Suppressor macrophage treated with lipopolysaccharide for 4 hours (primary cell): ENCODE measurements around the gene PHLDB1.
"Not testable (repeated sequence)": the region's sequence is repeated elsewhere in the genome, so short reads cannot be mapped to it uniquely, and the experiment has no call there.

ENCODE experiments used
- DNase-seq: peaks from one replicate; pipeline ENCODE4 v3.0.0-alpha.2; 2020

The PHLDB1 gene

GRCh38 chr11:118661425-118662301, 54.2 kb downstream of the PHLDB1 start:
- DNase-seq: no peak

- no peak for DNase-seq
These were observed 55.2 kb downstream of the PHLDB1 start for GRCh38 chr11:118662401-118663271.

- DNase-seq: no peak
These were observed 56.0 kb downstream of the PHLDB1 start for GRCh38 chr11:118663381-118663780.

- no peak for DNase-seq
These were observed 56.5 kb downstream of the PHLDB1 start for GRCh38 chr11:118663902-118664301.

GRCh38 chr11:118666371-118666770, 59.0 kb downstream of the PHLDB1 start:
- DNase-seq: no peak

- DNase-seq: no peak
These were observed 62.6 kb downstream of the PHLDB1 start for GRCh38 chr11:118670063-118670462.

GRCh38 chr11:118671254-118671653, 63.8 kb downstream of the PHLDB1 start:
- no peak for DNase-seq

- peak; percentile 39 for DNase-seq
These were observed 65.4 kb downstream of the PHLDB1 start for GRCh38 chr11:118672846-118673245.

- DNase-seq: no peak
These were observed 66.1 kb downstream of the PHLDB1 start for GRCh38 chr11:118673361-118674081.

- no peak for DNase-seq
These were observed 66.6 kb downstream of the PHLDB1 start for GRCh38 chr11:118674082-118674435.

- DNase-seq: no peak
These were observed 70.6 kb downstream of the PHLDB1 start for GRCh38 chr11:118677977-118678376.

GRCh38 chr11:118678908-118679307, 71.5 kb downstream of the PHLDB1 start:
- not testable (repeated sequence) for DNase-seq

GRCh38 chr11:118679483-118679882, 72.1 kb downstream of the PHLDB1 start, which contains the start of gene TREH:
TREH (minus strand) TSS chr11:118679650; CDS start chr11:118679627, 23 bp downstream.
- no peak for DNase-seq

GRCh38 chr11:118682372-118682771, 75.0 kb downstream of the PHLDB1 start:
- DNase-seq: no peak

GRCh38 chr11:118682939-118683338, 75.5 kb downstream of the PHLDB1 start:
- DNase-seq: not testable (repeated sequence)

- no peak for DNase-seq
These were observed 76.8 kb downstream of the PHLDB1 start for GRCh38 chr11:118684187-118684586.

- DNase-seq: no peak
These were observed 80.5 kb downstream of the PHLDB1 start for GRCh38 chr11:118687906-118688305.

GRCh38 chr11:118688339-118688738, 80.9 kb downstream of the PHLDB1 start:
- not testable (repeated sequence) for DNase-seq

GRCh38 chr11:118688851-118689502, 81.6 kb downstream of the PHLDB1 start:
- no peak for DNase-seq

- DNase-seq: no peak
These were observed 82.1 kb downstream of the PHLDB1 start for GRCh38 chr11:118689503-118689851.

GRCh38 chr11:118689852-118690552, 82.6 kb downstream of the PHLDB1 start:
- DNase-seq: peak; percentile 94
